K562 (cell line): ENCODE data around the gene ARFGAP1. TPM values are rescaled to one million over a fixed set of nuclear protein-coding genes. Genes with fewer than 3 reads are reported as not detected.

ENCODE experiments used
- ATAC-seq: fragments of 200-7000 bp; cut with Tn5 transposase; 3 replicates; pipeline ENCODE4 v1.9.1; 2020; ENCODE audit warnings: moderate library complexity
- BruUV-seq: library from RNA; stranded (reverse); fragments of 400-500 nt; replicated peaks from 2 replicates; lab custom pipeline; 2021; lab: Mats Ljungman, UMichigan
- CTCF ChIA-PET: fragments of 300-600 bp; formaldehyde crosslinking; extraction: SDS; loops from one replicate; lab custom pipeline; 2021; ENCODE audit warnings: low intra/inter-chr PET ratio; lab: Yijun Ruan, JAX
- POLR2A ChIA-PET: fragments of 300-600, 350-650 bp; sonication (Branson Sonifier 250); formaldehyde crosslinking; extraction: SDS; loops from one replicate; lab custom pipeline; 2021; ENCODE audit warnings: antibody characterized with exemption, inconsistent platforms; lab: Yijun Ruan, JAX
- DNase-seq, 4 experiments: peaks; one replicate each; pipeline versions ENCODE4 v3.0.0 to v3.0.0-alpha.2; 2011 to 2018; ENCODE audit warnings: low spot score in 3 of 4, mixed read lengths in 3 of 4; ENCODE audit errors: extremely low read depth in 1 of 4
- FAIRE-seq: peaks from 2 replicates; lab custom pipeline; 2011; peaks lifted over from hg19 to GRCh38; lab: Jason Lieb, UNC
- H2AFZ ChIP-seq: 2 replicates; pipeline ENCODE4 v1.6.0; 2011; ENCODE audit warnings: low read depth, low read length, control low read depth, inconsistent platforms
- H3K27ac ChIP-seq: fragments of 200-600 bp; 3 replicates; pipeline ENCODE4 v1.8.0; 2011; ENCODE audit warnings: low read depth, mild to moderate bottlenecking, control low read depth, inconsistent platforms, low read length, moderate library complexity, mixed read lengths; ENCODE audit errors: extremely low read depth
- H3K27me3 ChIP-seq, 2 experiments: fragments of 300-600 bp in 1 of 2; 2 replicates in 1 of 2; 3 replicates in 1 of 2; pipeline versions ENCODE4 v1.6.0 to v1.8.0; 2011; ENCODE audit warnings: inconsistent platforms in 2 of 2, low read length in 2 of 2, mild to moderate bottlenecking in 1 of 2, mixed read lengths in 1 of 2, moderate library complexity in 1 of 2; ENCODE audit not compliant: control insufficient read depth in 2 of 2, insufficient read depth in 2 of 2
- H3K36me3 ChIP-seq: fragments of 300-600 bp; 3 replicates; pipeline ENCODE4 v1.8.0; 2011; ENCODE audit warnings: mild to moderate bottlenecking, low read length, inconsistent platforms; ENCODE audit not compliant: control insufficient read depth, insufficient read depth
- H3K4me1 ChIP-seq, 2 experiments: fragments of 200-600 bp in 1 of 2; replicated peaks in 1 of 2; 2 replicates in 1 of 2; 3 replicates in 1 of 2; pipeline versions ENCODE4 v1.5.1 to v1.8.0; 2011; ENCODE audit warnings: inconsistent platforms in 2 of 2, low read length in 2 of 2, mild to moderate bottlenecking in 1 of 2, mixed read lengths in 1 of 2, moderate library complexity in 1 of 2; ENCODE audit not compliant: control insufficient read depth in 2 of 2, insufficient read depth in 2 of 2
- H3K4me2 ChIP-seq: 2 replicates; pipeline ENCODE4 v1.6.1; 2011; ENCODE audit warnings: low read length, control low read depth, inconsistent platforms, mixed read lengths; ENCODE audit not compliant: insufficient read depth
- H3K4me3 ChIP-seq: fragments of 200-600 bp; sonication (generic), shearing (Covaris generic); 2 replicates; pipeline ENCODE4 v1.5.1; 2016; ENCODE audit warnings: control low read depth, inconsistent platforms
- H3K79me2 ChIP-seq: fragments of 200-600 bp; 3 replicates; pipeline ENCODE4 v1.8.0; 2011; ENCODE audit warnings: low read length, inconsistent platforms; ENCODE audit not compliant: control insufficient read depth, insufficient read depth
- H3K9ac ChIP-seq, 2 experiments: 2 replicates each; pipeline versions ENCODE4 v1.6.0 to v1.6.1; 2011; ENCODE audit warnings: low read depth in 2 of 2, low read length in 2 of 2, control low read depth in 1 of 2, inconsistent platforms in 1 of 2, mild to moderate bottlenecking in 1 of 2, mixed read lengths in 1 of 2; ENCODE audit not compliant: insufficient read depth in 1 of 2
- H3K9me1 ChIP-seq: one replicate; pipeline ENCODE4 v1.6.0; 2011; ENCODE audit warnings: inconsistent platforms, mild to moderate bottlenecking, low read length, moderate library complexity; ENCODE audit not compliant: control insufficient read depth, insufficient read depth
- H3K9me3 ChIP-seq: replicated peaks from 2 replicates; pipeline ENCODE4 v1.5.1; 2011; ENCODE audit warnings: low read depth, low read length, inconsistent platforms; ENCODE audit not compliant: control insufficient read depth, insufficient read depth
- H4K20me1 ChIP-seq: replicated peaks from 2 replicates; pipeline ENCODE4 v1.6.1; 2011; ENCODE audit warnings: low read length, inconsistent platforms, mixed read lengths; ENCODE audit not compliant: control insufficient read depth, insufficient read depth
- EGR1 ChIP-seq: fragments of 450-650 bp; conservative IDR thresholded peaks from 2 replicates; pipeline ENCODE4 v1.6.1; 2017; ENCODE audit warnings: mild to moderate bottlenecking
- EHMT2 ChIP-seq: fragments of 450-650 bp; IDR thresholded peaks from 2 replicates; pipeline ENCODE4 v1.6.1; 2018; ENCODE audit warnings: antibody characterized with exemption
- L3MBTL2 ChIP-seq: fragments of 450-650 bp; IDR thresholded peaks from 2 replicates; pipeline ENCODE4 v1.6.1; 2016; ENCODE audit warnings: mild to moderate bottlenecking, moderate library complexity
- USF1 ChIP-seq: sonication (generic); formaldehyde crosslinking; IDR thresholded peaks from 2 replicates; pipeline ENCODE4 v1.9.0; 2022; ENCODE audit warnings: mild to moderate bottlenecking, missing genetic modification reagents
- whole genome bisulfite sequencing: fragments of 100-300 bp; shearing (Covaris generic); methylation state at CpG from one replicate; pipeline ENCODE4 v1.1.6; 2016; ENCODE audit warnings: low coverage, mixed read lengths; ENCODE audit not compliant: insufficient coverage; ENCODE audit errors: missing lambda C conversion rate; 5-methylcytosine and 5-hydroxymethylcytosine counted together
- in situ Hi-C: fragments of 300-500 bp; cut with MboI; formaldehyde crosslinking; loops from 4 replicates; pipeline ENCODE4 v1.15.0; 2018; ENCODE audit warnings: inconsistent platforms, mixed read lengths
- intact Hi-C: fragments of 100-400 bp; cut with micrococcal nuclease; formaldehyde crosslinking; loops from 2 replicates; pipeline ENCODE4 v1.14.2; 2022
- polyA plus RNA-seq, 8 experiments: library from polyadenylated mRNA; depleted of rRNA in 4 of 8; stranded (reverse) in 5 of 8; unstranded in 3 of 8; fragments of >200 nt; fragmentation: Nextera tagmentation in 2 of 8; fragmentation: Illumina TruSeq in 1 of 8; extraction: Ambion mirVana in 2 of 8; extraction: Trizol in 1 of 8; gene quantifications; 2 replicates each; pipeline versions ENCODE4 v1.2.1 to v1.2.3, GENCODE V29; 2011 to 2014; ENCODE audit warnings: inconsistent platforms in 1 of 8, missing spikeins in 1 of 8
- total RNA-seq, 7 experiments: library from RNA; depleted of rRNA in 6 of 7; stranded (reverse); fragments of >200 nt in 6 of 7; fragmentation: Illumina TruSeq in 2 of 7; extraction: Trizol in 2 of 7; gene quantifications; 2 replicates each; pipeline versions ENCODE4 v1.2.1 to v1.2.3, GENCODE V29; 2011 to 2021; ENCODE audit warnings: low replicate concordance in 1 of 7
- TF ChIP-seq, protein P1 (sequence below): sonication (generic); formaldehyde crosslinking; IDR thresholded peaks from 2 replicates; pipeline ENCODE4 v1.5.0; 2020; ENCODE audit warnings: missing genetic modification reagents

ARFGAP1 gene
- total and polyA plus RNA-seq, 9 of the 15 experiments (the other 6 are each of a cell fraction or from before 2014, with no cell fraction given) = 0.53 to 102 (median 33.5) TPM

GRCh38 chr20:63313349-63314014 is 40.9 kb downstream of the ARFGAP1 start:
- TF ChIP-seq L3MBTL2 (no peak), EGR1 (peak; percentile 51)
- Histone ChIP-seq H3K36me3 (no peaks in the 10 kb centered on the region), H3K27me3 (peaks cover 0 to 54% of the 10 kb centered on the region in 2 experiments; a peak in 2 of 5 replicates), H3K79me2 (no peaks in the 10 kb centered on the region), H3K4me2 (no peak overlapping the region), H3K4me3 (no peak overlapping the region), H4K20me1 (peaks cover 12% of the 10 kb centered on the region; the same call in 1 of the 2 replicates), H3K4me1 (peaks cover 0 to 60% of the 10 kb centered on the region in 2 experiments; a peak in 2 of 5 replicates), H2AFZ (no peak overlapping the region), H3K9me1 (no peaks in the 10 kb centered on the region), H3K9me3 (no peaks in the 10 kb centered on the region), H3K27ac (no peak overlapping the region), H3K9ac (no peak overlapping the region)
- POLR2A ChIA-PET = no interaction called here
- DNase-seq = no peak
- ATAC-seq = no peak
- WGBS = 1% methylated on average over 24 of the region's 25 CpGs
- intact Hi-C loops = no loop called here
- BruUV-seq = no TSS peak
- CTCF ChIA-PET = no interaction called here
- no peak for FAIRE-seq
- in situ Hi-C loops = no loop called here

DNA sequence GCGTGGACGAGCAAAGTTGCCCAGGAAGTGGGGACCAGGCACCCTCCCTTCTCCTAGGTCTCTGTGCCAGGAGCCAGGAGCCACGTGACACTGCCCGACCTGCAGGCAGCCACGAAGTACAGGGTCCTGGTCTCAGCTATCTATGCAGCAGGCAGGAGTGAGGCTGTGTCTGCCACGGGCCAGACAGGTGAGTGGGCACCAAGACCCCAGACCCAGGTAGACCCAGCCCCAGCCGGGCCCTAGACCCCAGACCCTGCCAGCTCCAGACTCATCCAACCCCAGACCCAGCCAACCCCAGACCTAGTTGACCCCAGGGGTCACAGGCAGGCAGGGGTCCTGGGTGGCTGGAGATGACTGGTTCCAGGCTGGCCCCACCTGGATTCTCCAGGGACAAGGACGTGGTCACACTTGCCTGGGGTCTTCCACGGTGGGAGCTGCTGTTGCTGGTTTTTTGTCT is 41.4 kb downstream of the ARFGAP1 start:
- no TSS peak for BruUV-seq
- DNase-seq = no peak
- no peaks in the 10 kb centered on the region for H3K79me2 ChIP-seq
- TF ChIP-seq, protein P1, sequence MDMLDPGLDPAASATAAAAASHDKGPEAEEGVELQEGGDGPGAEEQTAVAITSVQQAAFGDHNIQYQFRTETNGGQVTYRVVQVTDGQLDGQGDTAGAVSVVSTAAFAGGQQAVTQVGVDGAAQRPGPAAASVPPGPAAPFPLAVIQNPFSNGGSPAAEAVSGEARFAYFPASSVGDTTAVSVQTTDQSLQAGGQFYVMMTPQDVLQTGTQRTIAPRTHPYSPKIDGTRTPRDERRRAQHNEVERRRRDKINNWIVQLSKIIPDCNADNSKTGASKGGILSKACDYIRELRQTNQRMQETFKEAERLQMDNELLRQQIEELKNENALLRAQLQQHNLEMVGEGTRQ = peak; percentile 34; the same call in 1 of the 2 replicates
- TF ChIP-seq USF1 (CRISPR knock-in tag) = peak; percentile 35; the same call in 1 of the 2 replicates
- no peak for TF ChIP-seq EHMT2
- no peak for FAIRE-seq
- H3K4me3 ChIP-seq = no peak overlapping the region
- 8% methylated on average over 9 of the region's 9 CpGs for WGBS
- ATAC-seq = no peak
- H3K27ac ChIP-seq = no peak overlapping the region
- no peaks in the 10 kb centered on the region for H3K36me3 ChIP-seq
- in situ Hi-C loops = no loop called here
- peaks cover 12% of the 10 kb centered on the region; the same call in 1 of the 2 replicates for H4K20me1 ChIP-seq
- H3K9ac ChIP-seq = no peak overlapping the region
- ChIA-PET POLR2A (no interaction called here), CTCF (no interaction called here)
- H3K9me1 ChIP-seq = no peaks in the 10 kb centered on the region
- H3K4me1 ChIP-seq = peaks cover 0 to 58% of the 10 kb centered on the region in 2 experiments; a peak in 2 of 5 replicates
- intact Hi-C loops = no loop called here
- H3K9me3 ChIP-seq = no peaks in the 10 kb centered on the region
- H2AFZ ChIP-seq = no peak overlapping the region
- no peak overlapping the region for H3K4me2 ChIP-seq
- peaks cover 0 to 52% of the 10 kb centered on the region in 2 experiments; a peak in 2 of 5 replicates for H3K27me3 ChIP-seq
